OCI-LY3 (cell line): ENCODE data around the gene DSG1.

Source experiments
- EZH2phosphoT487 ChIP-seq: fragments of 200-600 bp; shearing (Covaris generic); IDR thresholded peaks from 2 replicates; pipeline ENCODE4 v1.6.1; 2018; ENCODE audit warnings: antibody characterized with exemption, mixed run types, low read depth
- TF ChIP-seq, protein P1 (sequence below): fragments of 200-600, 300-600 bp; sonication (generic); IDR thresholded peaks from 2 replicates; pipeline ENCODE4 v1.5.1; 2014; ENCODE audit warnings: antibody characterized with exemption, low read length, low read depth

DNA sequence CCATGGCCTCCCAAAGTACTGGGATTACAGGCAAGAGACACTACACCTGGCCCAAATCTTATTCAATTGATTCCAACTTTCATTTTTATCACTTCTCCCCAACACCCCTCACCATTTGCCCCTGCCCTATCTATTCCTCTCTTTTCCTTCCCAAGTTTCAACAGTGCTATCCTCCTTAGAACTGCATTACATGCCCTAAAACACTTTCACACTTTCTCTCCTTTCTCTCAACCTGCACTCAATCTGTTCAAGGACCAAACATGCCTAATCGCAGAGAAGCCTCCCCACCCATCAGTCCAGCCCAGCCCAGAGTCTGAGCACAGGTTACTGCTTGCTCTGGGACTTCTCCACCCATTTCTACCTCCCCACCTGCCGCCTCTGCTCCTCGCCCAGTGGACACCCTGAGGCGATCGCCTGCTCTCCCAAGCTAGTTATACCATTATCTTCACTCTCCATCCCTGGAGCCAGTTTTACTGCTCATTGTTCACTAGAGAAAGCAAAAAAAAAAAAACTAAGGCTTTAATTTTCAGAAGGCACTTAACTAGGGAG is 23.7 kb upstream of the DSG1 start:
- TF ChIP-seq, protein P1, sequence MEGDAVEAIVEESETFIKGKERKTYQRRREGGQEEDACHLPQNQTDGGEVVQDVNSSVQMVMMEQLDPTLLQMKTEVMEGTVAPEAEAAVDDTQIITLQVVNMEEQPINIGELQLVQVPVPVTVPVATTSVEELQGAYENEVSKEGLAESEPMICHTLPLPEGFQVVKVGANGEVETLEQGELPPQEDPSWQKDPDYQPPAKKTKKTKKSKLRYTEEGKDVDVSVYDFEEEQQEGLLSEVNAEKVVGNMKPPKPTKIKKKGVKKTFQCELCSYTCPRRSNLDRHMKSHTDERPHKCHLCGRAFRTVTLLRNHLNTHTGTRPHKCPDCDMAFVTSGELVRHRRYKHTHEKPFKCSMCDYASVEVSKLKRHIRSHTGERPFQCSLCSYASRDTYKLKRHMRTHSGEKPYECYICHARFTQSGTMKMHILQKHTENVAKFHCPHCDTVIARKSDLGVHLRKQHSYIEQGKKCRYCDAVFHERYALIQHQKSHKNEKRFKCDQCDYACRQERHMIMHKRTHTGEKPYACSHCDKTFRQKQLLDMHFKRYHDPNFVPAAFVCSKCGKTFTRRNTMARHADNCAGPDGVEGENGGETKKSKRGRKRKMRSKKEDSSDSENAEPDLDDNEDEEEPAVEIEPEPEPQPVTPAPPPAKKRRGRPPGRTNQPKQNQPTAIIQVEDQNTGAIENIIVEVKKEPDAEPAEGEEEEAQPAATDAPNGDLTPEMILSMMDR: no peak
- no peak for TF ChIP-seq EZH2phosphoT487
